ENCODE results near the gene NSMCE4A.

- TF ChIP-seq CTCF (IDR thresholded peaks at IDR 0.05) (no peak), ZFX (IDR thresholded peaks at IDR 0.05; ENCODE audit: borderline replicate concordance) (no peak)
Observed at GRCh38 chr10:121910673-121911420, 64.2 kb downstream of the NSMCE4A start.
